Stimulated activated CD4-positive, alpha-beta T cell treated with anti-CD3 and anti-CD28 coated beads, TNF-alpha, amount 100 ng/mL, for 48 hours (primary cell): Measurements from ENCODE around the gene ACTL7B.
A peak's percentile ranks its signal among the peaks of the same experiment; 100 is the strongest.
"Not testable (repeated sequence)": the region's sequence is repeated elsewhere in the genome, so short reads cannot be mapped to it uniquely, and the experiment has no call there.

Experiments
- DNase-seq, 3 donors: peaks; one replicate each; pipeline ENCODE4 v3.0.0-alpha.2; 2020; ENCODE audit warnings: low read depth in 3 of 3

Gene ACTL7B

GRCh38 chr9:108844856-108845255, 10.9 kb downstream of the ACTL7B start:
- DNase-seq: no peak

- DNase-seq: no peak
Observed at GRCh38 chr9:108844391-108844790, 11.4 kb downstream of the ACTL7B start.

GRCh38 chr9:108842610-108843295, 13.0 kb downstream of the ACTL7B start:
- DNase-seq: peak in 2 of 3 donors; percentile 6 to 20

- not testable (repeated sequence) for DNase-seq
Observed at GRCh38 chr9:108839561-108839960, 16.2 kb downstream of the ACTL7B start.

- DNase-seq: no peak
Observed at GRCh38 chr9:108838017-108838416, 17.8 kb downstream of the ACTL7B start.

- no peak for DNase-seq
Observed at GRCh38 chr9:108837530-108837929, 18.3 kb downstream of the ACTL7B start.

- DNase-seq: no peak
Observed at GRCh38 chr9:108836781-108837180, 19.0 kb downstream of the ACTL7B start.

- DNase-seq: no peak
Observed at GRCh38 chr9:108836319-108836718, 19.5 kb downstream of the ACTL7B start.

- DNase-seq: no peak
Observed at GRCh38 chr9:108835831-108836230, 20.0 kb downstream of the ACTL7B start.

- DNase-seq: no peak
Observed at GRCh38 chr9:108834959-108835665, 20.7 kb downstream of the ACTL7B start.

GRCh38 chr9:108832179-108832500, 23.6 kb downstream of the ACTL7B start:
- DNase-seq: no peak

- DNase-seq: no peak
Observed at GRCh38 chr9:108831496-108832178, 24.1 kb downstream of the ACTL7B start.

GRCh38 chr9:108830272-108830671, 25.5 kb downstream of the ACTL7B start:
- DNase-seq: no peak

- DNase-seq: no peak
Observed at GRCh38 chr9:108823829-108824228, 32.0 kb downstream of the ACTL7B start.

GRCh38 chr9:108816037-108816436, 39.7 kb downstream of the ACTL7B start:
- DNase-seq: no peak

GRCh38 chr9:108815156-108815555, 40.6 kb downstream of the ACTL7B start:
- DNase-seq: no peak

- DNase-seq: no peak
Observed at GRCh38 chr9:108813951-108814601, 41.7 kb downstream of the ACTL7B start.

GRCh38 chr9:108812396-108813025, 43.3 kb downstream of the ACTL7B start:
- no peak for DNase-seq

- no peak for DNase-seq
Observed at GRCh38 chr9:108811944-108812343, 43.8 kb downstream of the ACTL7B start.

GRCh38 chr9:108809269-108809668, 46.5 kb downstream of the ACTL7B start:
- no peak for DNase-seq
